Neural cell (in vitro differentiated cells): ENCODE results near the gene BTK. TPM values are rescaled to one million over a fixed set of nuclear protein-coding genes. Genes with fewer than 3 reads are reported as not detected.

ENCODE experiments used
- H2AFZ ChIP-seq: fragments of 200-600, 300-800 bp; sonication (generic), shearing (Covaris generic); 2 replicates; pipeline ENCODE4 v1.6.0; 2014; ENCODE audit warnings: low read depth, mild to moderate bottlenecking, antibody characterized with exemption, low read length, moderate library complexity
- H3F3A ChIP-seq: fragments of 200-600 bp; shearing (Covaris generic); 2 replicates; pipeline ENCODE4 v1.6.1; 2016; ENCODE audit warnings: mild to moderate bottlenecking, moderate library complexity, mixed read lengths, antibody characterized with exemption, low read length; ENCODE audit not compliant: insufficient read depth, poor library complexity, severe bottlenecking
- H3K27ac ChIP-seq: fragments of 200-600, 300-800 bp; sonication (generic), shearing (Covaris generic); 2 replicates; pipeline ENCODE4 v1.5.1; 2014; ENCODE audit warnings: mild to moderate bottlenecking, low read length, moderate library complexity
- H3K27me3 ChIP-seq: fragments of 300-800, 200-600 bp; sonication (generic), shearing (Covaris generic); 2 replicates; pipeline ENCODE4 v1.6.0; 2014; ENCODE audit warnings: mild to moderate bottlenecking, low read depth, low read length, moderate library complexity; ENCODE audit not compliant: insufficient read depth
- H3K36me3 ChIP-seq: fragments of 300-800, 200-600 bp; sonication (generic), shearing (Covaris generic); 2 replicates; pipeline ENCODE4 v1.5.1; 2014; ENCODE audit warnings: mild to moderate bottlenecking, antibody characterized with exemption, low read length, moderate library complexity; ENCODE audit not compliant: insufficient read depth
- H3K4me2 ChIP-seq: fragments of 300-800, 200-600 bp; sonication (generic), shearing (Covaris generic); 2 replicates; pipeline ENCODE4 v1.6.0; 2014; ENCODE audit warnings: mild to moderate bottlenecking, low read length
- H3K4me3 ChIP-seq: fragments of 300-800, 200-600 bp; sonication (generic), shearing (Covaris generic); 2 replicates; pipeline ENCODE4 v1.5.1; 2014; ENCODE audit warnings: mild to moderate bottlenecking, low read length, moderate library complexity
- H3K79me2 ChIP-seq: fragments of 200-600 bp; shearing (Covaris generic); replicated peaks from 2 replicates; pipeline ENCODE4 v1.6.0; 2014; ENCODE audit warnings: mild to moderate bottlenecking, low read length, moderate library complexity; ENCODE audit not compliant: insufficient read depth
- H3K9ac ChIP-seq: fragments of 300-800, 200-600 bp; sonication (generic), shearing (Covaris generic); 2 replicates; pipeline ENCODE4 v1.6.1; 2016; ENCODE audit warnings: mild to moderate bottlenecking, low read length, mixed read lengths
- H3K9me2 ChIP-seq: fragments of 200-600 bp; shearing (Covaris generic); 2 replicates; pipeline ENCODE4 v1.6.1; 2016; ENCODE audit warnings: mild to moderate bottlenecking, low read length, mixed read lengths; ENCODE audit not compliant: insufficient read depth
- H3K9me3 ChIP-seq: fragments of 200-600, 300-800 bp; sonication (generic), shearing (Covaris generic); 2 replicates; pipeline ENCODE4 v1.6.1; 2016; ENCODE audit warnings: mild to moderate bottlenecking, mixed run types, low read length, moderate library complexity, mixed read lengths
- H4K20me1 ChIP-seq: fragments of 200-600 bp; shearing (Covaris generic); 2 replicates; pipeline ENCODE4 v1.6.1; 2016; ENCODE audit warnings: mild to moderate bottlenecking, mixed run types; ENCODE audit not compliant: insufficient read depth
- EP300 ChIP-seq: fragments of 450-650 bp; conservative IDR thresholded peaks from 2 replicates; pipeline ENCODE4 v1.6.1; 2014; ENCODE audit warnings: antibody characterized with exemption, mild to moderate bottlenecking, moderate library complexity; ENCODE audit not compliant: poor library complexity, severe bottlenecking
- EZH2 ChIP-seq: fragments of 200-600, 300-800 bp; shearing (Covaris generic), sonication (generic); IDR thresholded peaks from 2 replicates; pipeline ENCODE4 v1.6.1; 2014; ENCODE audit warnings: antibody characterized with exemption, low read length, borderline replicate concordance, mild to moderate bottlenecking; ENCODE audit not compliant: insufficient read depth, poor library complexity, severe bottlenecking
- MXI1 ChIP-seq: fragments of 450-650 bp; conservative IDR thresholded peaks from 2 replicates; pipeline ENCODE4 v1.6.1; 2014; ENCODE audit warnings: antibody characterized with exemption, mild to moderate bottlenecking; ENCODE audit not compliant: poor library complexity, severe bottlenecking
- POLR2AphosphoS5 ChIP-seq: IDR thresholded peaks from 2 replicates; pipeline ENCODE4 v1.6.1; 2012
- RAD21 ChIP-seq: fragments of 450-650 bp; conservative IDR thresholded peaks from 2 replicates; pipeline ENCODE4 v1.6.1; 2014; ENCODE audit warnings: antibody characterized with exemption, mild to moderate bottlenecking, moderate library complexity
- SMC3 ChIP-seq: fragments of 450-650 bp; conservative IDR thresholded peaks from 2 replicates; pipeline ENCODE4 v1.6.1; 2014; ENCODE audit warnings: antibody characterized with exemption, mild to moderate bottlenecking, moderate library complexity; ENCODE audit not compliant: poor library complexity
- TAF1 ChIP-seq: IDR thresholded peaks from 2 replicates; pipeline ENCODE4 v1.6.1; 2012; ENCODE audit warnings: low read depth
- polyA plus RNA-seq: library from polyadenylated mRNA; depleted of rRNA; stranded (reverse); fragments of >200 nt; gene quantifications from 2 replicates; pipeline ENCODE4 v1.2.3, GENCODE V29; 2014
- TF ChIP-seq, protein P1 (sequence below): IDR thresholded peaks from 2 replicates; pipeline ENCODE4 v1.6.1; 2012; ENCODE audit warnings: borderline replicate concordance
- TF ChIP-seq, protein P2 (sequence below): fragments of 450-650 bp; IDR thresholded peaks from 2 replicates; pipeline ENCODE4 v1.5.1; 2014; ENCODE audit warnings: antibody characterized with exemption, mild to moderate bottlenecking, moderate library complexity; ENCODE audit not compliant: poor library complexity, severe bottlenecking

The BTK gene
- polyA plus RNA-seq, 1 donor from 2014 or later: not detected

DNA sequence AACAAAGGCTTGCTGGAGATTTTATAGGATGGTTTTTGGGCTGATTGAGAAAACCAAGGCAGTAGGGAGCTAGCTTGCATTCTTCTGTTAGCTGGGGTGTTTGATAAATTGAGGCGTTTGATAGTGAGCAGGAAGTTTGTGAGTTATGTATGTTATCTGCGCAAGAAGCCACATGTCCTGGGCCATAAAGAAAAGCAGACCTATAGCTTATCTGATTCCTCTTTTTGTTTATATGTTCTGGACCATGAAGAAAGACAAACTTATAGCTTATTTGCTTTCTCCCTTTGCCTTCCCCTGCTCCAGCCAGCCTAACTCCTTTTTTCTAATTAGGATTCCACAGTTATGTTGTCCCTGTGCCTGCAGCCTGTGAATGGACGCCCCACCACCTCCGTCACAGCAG is 31.2 kb upstream of the BTK start:
- no peak overlapping the region for H3K4me3 ChIP-seq
- TF ChIP-seq POLR2AphosphoS5 (no peak), MXI1 (no peak), RAD21 (no peak)
- H3K9me3 ChIP-seq: no peaks in the 10 kb centered on the region
- no peak overlapping the region for H3K9ac ChIP-seq
- no peaks in the 10 kb centered on the region for H3K79me2 ChIP-seq
- H3K9me2 ChIP-seq: no peaks in the 10 kb centered on the region
- H2AFZ ChIP-seq: no peak overlapping the region
- H3K36me3 ChIP-seq: no peaks in the 10 kb centered on the region
- H4K20me1 ChIP-seq: no peaks in the 10 kb centered on the region
- no peaks in the 10 kb centered on the region for H3F3A ChIP-seq
- H3K27ac ChIP-seq: no peak overlapping the region
- H3K4me2 ChIP-seq: no peak overlapping the region
- no peaks in the 10 kb centered on the region for H3K27me3 ChIP-seq

DNA sequence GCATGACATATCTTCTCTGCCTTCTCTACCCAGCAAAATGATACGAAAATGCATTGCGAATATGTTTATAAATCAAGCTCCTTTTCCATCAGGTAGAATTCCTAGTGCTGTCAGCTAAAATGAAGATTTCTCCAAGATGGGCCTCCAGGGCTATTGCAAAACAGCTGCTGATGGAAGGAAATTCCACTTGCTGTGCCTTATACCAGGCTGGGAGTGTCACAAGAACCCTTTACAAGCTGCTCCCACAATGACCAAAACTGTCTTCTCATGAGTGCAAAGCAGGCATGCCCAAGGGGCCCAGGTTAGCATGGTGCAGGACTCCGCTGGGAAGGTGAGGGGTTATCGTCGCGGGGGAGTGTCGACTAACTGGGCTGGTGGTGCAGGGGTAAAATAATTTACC is 30.7 kb upstream of the BTK start:
- Histone ChIP-seq H3K9me3 (no peaks in the 10 kb centered on the region), H3F3A (no peaks in the 10 kb centered on the region), H4K20me1 (no peaks in the 10 kb centered on the region), H3K79me2 (no peaks in the 10 kb centered on the region), H3K27me3 (no peaks in the 10 kb centered on the region), H3K36me3 (no peaks in the 10 kb centered on the region), H3K9ac (no peak overlapping the region), H3K27ac (no peak overlapping the region), H3K4me3 (no peak overlapping the region), H2AFZ (no peak overlapping the region), H3K4me2 (no peak overlapping the region), H3K9me2 (no peaks in the 10 kb centered on the region)
- no peak for TF ChIP-seq RAD21
- no peak for TF ChIP-seq EZH2
- TF ChIP-seq, protein P1, sequence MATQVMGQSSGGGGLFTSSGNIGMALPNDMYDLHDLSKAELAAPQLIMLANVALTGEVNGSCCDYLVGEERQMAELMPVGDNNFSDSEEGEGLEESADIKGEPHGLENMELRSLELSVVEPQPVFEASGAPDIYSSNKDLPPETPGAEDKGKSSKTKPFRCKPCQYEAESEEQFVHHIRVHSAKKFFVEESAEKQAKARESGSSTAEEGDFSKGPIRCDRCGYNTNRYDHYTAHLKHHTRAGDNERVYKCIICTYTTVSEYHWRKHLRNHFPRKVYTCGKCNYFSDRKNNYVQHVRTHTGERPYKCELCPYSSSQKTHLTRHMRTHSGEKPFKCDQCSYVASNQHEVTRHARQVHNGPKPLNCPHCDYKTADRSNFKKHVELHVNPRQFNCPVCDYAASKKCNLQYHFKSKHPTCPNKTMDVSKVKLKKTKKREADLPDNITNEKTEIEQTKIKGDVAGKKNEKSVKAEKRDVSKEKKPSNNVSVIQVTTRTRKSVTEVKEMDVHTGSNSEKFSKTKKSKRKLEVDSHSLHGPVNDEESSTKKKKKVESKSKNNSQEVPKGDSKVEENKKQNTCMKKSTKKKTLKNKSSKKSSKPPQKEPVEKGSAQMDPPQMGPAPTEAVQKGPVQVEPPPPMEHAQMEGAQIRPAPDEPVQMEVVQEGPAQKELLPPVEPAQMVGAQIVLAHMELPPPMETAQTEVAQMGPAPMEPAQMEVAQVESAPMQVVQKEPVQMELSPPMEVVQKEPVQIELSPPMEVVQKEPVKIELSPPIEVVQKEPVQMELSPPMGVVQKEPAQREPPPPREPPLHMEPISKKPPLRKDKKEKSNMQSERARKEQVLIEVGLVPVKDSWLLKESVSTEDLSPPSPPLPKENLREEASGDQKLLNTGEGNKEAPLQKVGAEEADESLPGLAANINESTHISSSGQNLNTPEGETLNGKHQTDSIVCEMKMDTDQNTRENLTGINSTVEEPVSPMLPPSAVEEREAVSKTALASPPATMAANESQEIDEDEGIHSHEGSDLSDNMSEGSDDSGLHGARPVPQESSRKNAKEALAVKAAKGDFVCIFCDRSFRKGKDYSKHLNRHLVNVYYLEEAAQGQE: no peak
- no peak for TF ChIP-seq POLR2AphosphoS5
- TF ChIP-seq MXI1: no peak
- no peak for TF ChIP-seq SMC3
- no peak for TF ChIP-seq TAF1
- no peak for TF ChIP-seq EP300
- TF ChIP-seq, protein P2, sequence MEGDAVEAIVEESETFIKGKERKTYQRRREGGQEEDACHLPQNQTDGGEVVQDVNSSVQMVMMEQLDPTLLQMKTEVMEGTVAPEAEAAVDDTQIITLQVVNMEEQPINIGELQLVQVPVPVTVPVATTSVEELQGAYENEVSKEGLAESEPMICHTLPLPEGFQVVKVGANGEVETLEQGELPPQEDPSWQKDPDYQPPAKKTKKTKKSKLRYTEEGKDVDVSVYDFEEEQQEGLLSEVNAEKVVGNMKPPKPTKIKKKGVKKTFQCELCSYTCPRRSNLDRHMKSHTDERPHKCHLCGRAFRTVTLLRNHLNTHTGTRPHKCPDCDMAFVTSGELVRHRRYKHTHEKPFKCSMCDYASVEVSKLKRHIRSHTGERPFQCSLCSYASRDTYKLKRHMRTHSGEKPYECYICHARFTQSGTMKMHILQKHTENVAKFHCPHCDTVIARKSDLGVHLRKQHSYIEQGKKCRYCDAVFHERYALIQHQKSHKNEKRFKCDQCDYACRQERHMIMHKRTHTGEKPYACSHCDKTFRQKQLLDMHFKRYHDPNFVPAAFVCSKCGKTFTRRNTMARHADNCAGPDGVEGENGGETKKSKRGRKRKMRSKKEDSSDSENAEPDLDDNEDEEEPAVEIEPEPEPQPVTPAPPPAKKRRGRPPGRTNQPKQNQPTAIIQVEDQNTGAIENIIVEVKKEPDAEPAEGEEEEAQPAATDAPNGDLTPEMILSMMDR: no peak
